ENCODE data around the gene HS1BP3. TPM values are rescaled to one million over a fixed set of nuclear protein-coding genes. Genes with fewer than 3 reads are reported as not detected.

HS1BP3 gene
- total and polyA plus RNA-seq, 2 of the 13 experiments (the other 11 are each of a cell fraction or from before 2014, with no cell fraction given) = 15.2 to 22.0 TPM

DNA sequence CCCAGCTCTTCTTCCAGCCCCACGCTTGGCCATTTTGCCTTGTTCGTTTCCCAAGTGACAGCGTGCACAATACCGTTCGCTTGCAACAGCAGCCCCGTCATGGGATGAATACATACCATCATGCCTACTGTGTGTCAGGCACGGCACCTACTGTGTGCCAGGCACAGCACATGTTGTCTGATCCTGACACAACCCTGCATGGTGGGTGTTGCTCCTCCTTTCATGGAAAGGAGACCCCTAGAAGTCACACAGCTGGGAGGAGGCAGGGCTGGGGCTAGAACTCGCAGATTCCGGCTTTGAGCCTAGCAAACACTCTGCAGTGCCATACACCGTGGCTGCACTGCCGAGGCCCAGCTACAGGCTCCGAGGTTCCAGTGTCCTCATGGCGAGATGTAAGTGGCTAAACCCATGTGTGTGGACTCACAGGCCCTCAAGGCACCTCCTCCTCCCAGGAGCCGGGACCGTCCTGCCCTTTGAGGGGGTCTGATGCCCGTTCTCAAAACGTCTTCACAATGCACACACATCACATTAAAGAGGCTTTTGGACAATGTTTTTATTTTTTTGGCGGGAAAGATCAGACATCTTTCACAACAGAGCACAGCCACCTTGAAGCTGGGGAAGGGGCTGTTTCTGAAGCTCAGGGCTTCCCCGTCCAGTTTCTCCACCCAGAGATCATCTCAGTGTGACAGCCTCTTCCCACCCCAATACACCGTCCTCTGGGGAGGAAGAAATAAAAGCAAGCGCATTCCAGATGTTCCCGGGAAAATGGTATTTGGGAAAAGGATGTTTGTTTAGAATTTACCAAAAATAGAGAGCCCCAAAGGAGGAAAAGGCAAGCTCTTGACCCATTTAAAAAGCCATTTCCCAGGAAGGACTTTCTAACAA, 64.9 kb downstream of the HS1BP3 start (continued):
- TF ChIP-seq AKAP8 (CRISPR knock-in tag; IDR thresholded peaks at IDR 0.05) = peak; percentile 89
- TF ChIP-seq, protein P1, sequence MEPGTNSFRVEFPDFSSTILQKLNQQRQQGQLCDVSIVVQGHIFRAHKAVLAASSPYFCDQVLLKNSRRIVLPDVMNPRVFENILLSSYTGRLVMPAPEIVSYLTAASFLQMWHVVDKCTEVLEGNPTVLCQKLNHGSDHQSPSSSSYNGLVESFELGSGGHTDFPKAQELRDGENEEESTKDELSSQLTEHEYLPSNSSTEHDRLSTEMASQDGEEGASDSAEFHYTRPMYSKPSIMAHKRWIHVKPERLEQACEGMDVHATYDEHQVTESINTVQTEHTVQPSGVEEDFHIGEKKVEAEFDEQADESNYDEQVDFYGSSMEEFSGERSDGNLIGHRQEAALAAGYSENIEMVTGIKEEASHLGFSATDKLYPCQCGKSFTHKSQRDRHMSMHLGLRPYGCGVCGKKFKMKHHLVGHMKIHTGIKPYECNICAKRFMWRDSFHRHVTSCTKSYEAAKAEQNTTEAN (CRISPR knock-in tag; conservative IDR thresholded peaks at IDR 0.05) = no peak
- TF ChIP-seq GTF3A (CRISPR knock-in tag; conservative IDR thresholded peaks at IDR 0.05) = no peak
- no peak for TF ChIP-seq ZNF781 (CRISPR knock-in tag; IDR thresholded peaks at IDR 0.05; ENCODE audit: borderline replicate concordance, not compliant biosample characterization)
- TF ChIP-seq, protein P2, sequence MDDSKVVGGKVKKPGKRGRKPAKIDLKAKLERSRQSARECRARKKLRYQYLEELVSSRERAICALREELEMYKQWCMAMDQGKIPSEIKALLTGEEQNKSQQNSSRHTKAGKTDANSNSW (CRISPR knock-in tag; IDR thresholded peaks at IDR 0.05; ENCODE audit: borderline replicate concordance) = no peak
- TF ChIP-seq ZSCAN29 (CRISPR knock-in tag; conservative IDR thresholded peaks at IDR 0.05) = no peak; the same call in 1 of the 2 replicates
- no peak for TF ChIP-seq ZNF75D (CRISPR knock-in tag; IDR thresholded peaks at IDR 0.05; ENCODE audit: borderline replicate concordance)
- peak; percentile 88; the same call in 1 of the 2 replicates for TF ChIP-seq CAMTA2 (CRISPR knock-in tag; IDR thresholded peaks at IDR 0.05; ENCODE audit: borderline replicate concordance)
- TF ChIP-seq FOSL1 (CRISPR knock-in tag; IDR thresholded peaks at IDR 0.05; ENCODE audit: borderline replicate concordance) = no peak
- no peak for TF ChIP-seq SP1 (IDR thresholded peaks at IDR 0.05)
- TF ChIP-seq SP1 (CRISPR knock-in tag; IDR thresholded peaks at IDR 0.05) = peak; percentile 31; the same call in 1 of the 2 replicates
- 0 out of 2 replicates have a peak, but pooled peaks have one; percentile 3 for TF ChIP-seq ZNF605 (CRISPR knock-in tag; IDR thresholded peaks at IDR 0.05)
- TF ChIP-seq, protein P3, sequence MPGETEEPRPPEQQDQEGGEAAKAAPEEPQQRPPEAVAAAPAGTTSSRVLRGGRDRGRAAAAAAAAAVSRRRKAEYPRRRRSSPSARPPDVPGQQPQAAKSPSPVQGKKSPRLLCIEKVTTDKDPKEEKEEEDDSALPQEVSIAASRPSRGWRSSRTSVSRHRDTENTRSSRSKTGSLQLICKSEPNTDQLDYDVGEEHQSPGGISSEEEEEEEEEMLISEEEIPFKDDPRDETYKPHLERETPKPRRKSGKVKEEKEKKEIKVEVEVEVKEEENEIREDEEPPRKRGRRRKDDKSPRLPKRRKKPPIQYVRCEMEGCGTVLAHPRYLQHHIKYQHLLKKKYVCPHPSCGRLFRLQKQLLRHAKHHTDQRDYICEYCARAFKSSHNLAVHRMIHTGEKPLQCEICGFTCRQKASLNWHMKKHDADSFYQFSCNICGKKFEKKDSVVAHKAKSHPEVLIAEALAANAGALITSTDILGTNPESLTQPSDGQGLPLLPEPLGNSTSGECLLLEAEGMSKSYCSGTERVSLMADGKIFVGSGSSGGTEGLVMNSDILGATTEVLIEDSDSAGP (CRISPR knock-in tag; IDR thresholded peaks at IDR 0.05; ENCODE audit: borderline replicate concordance) = no peak; the same call in 1 of the 2 replicates
- TF ChIP-seq PRPF4 (IDR thresholded peaks at IDR 0.05; ENCODE audit: low read depth, low read length, poor library complexity, severe bottlenecking) = no peak
- TF ChIP-seq, protein P4, sequence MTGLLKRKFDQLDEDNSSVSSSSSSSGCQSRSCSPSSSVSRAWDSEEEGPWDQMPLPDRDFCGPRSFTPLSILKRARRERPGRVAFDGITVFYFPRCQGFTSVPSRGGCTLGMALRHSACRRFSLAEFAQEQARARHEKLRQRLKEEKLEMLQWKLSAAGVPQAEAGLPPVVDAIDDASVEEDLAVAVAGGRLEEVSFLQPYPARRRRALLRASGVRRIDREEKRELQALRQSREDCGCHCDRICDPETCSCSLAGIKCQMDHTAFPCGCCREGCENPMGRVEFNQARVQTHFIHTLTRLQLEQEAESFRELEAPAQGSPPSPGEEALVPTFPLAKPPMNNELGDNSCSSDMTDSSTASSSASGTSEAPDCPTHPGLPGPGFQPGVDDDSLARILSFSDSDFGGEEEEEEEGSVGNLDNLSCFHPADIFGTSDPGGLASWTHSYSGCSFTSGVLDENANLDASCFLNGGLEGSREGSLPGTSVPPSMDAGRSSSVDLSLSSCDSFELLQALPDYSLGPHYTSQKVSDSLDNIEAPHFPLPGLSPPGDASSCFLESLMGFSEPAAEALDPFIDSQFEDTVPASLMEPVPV (CRISPR knock-in tag; IDR thresholded peaks at IDR 0.05) = no peak; the same call in 1 of the 2 replicates
- no peak for TF ChIP-seq ZBTB8A (CRISPR knock-in tag; IDR thresholded peaks at IDR 0.05; ENCODE audit: borderline replicate concordance, low read depth)
- TF ChIP-seq, protein P5, sequence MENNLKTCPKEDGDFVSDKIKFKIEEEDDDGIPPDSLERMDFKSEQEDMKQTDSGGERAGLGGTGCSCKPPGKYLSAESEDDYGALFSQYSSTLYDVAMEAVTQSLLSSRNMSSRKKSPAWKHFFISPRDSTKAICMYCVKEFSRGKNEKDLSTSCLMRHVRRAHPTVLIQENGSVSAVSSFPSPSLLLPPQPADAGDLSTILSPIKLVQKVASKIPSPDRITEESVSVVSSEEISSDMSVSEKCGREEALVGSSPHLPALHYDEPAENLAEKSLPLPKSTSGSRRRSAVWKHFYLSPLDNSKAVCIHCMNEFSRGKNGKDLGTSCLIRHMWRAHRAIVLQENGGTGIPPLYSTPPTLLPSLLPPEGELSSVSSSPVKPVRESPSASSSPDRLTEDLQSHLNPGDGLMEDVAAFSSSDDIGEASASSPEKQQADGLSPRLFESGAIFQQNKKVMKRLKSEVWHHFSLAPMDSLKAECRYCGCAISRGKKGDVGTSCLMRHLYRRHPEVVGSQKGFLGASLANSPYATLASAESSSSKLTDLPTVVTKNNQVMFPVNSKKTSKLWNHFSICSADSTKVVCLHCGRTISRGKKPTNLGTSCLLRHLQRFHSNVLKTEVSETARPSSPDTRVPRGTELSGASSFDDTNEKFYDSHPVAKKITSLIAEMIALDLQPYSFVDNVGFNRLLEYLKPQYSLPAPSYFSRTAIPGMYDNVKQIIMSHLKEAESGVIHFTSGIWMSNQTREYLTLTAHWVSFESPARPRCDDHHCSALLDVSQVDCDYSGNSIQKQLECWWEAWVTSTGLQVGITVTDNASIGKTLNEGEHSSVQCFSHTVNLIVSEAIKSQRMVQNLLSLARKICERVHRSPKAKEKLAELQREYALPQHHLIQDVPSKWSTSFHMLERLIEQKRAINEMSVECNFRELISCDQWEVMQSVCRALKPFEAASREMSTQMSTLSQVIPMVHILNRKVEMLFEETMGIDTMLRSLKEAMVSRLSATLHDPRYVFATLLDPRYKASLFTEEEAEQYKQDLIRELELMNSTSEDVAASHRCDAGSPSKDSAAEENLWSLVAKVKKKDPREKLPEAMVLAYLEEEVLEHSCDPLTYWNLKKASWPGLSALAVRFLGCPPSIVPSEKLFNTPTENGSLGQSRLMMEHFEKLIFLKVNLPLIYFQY (CRISPR knock-in tag; IDR thresholded peaks at IDR 0.05; ENCODE audit: borderline replicate concordance) = no peak
- no peak for TF ChIP-seq ZNF367 (CRISPR knock-in tag; IDR thresholded peaks at IDR 0.05; ENCODE audit: borderline replicate concordance)
- TF ChIP-seq SRY (CRISPR knock-in tag; IDR thresholded peaks at IDR 0.05) = 0 out of 2 replicates have a peak, but pooled peaks have one; percentile 40

All from HepG2 (cell line).